Rectal smooth muscle tissue (tissue), 1 donor: ENCODE measurements around the gene MPHOSPH10.
"Not testable (repeated sequence)": the region's sequence is repeated elsewhere in the genome, so short reads cannot be mapped to it uniquely, and the experiment has no call there.

Source experiments
- H3K27ac ChIP-seq: one replicate; pipeline ENCODE4 v1.7.0; 2013; ENCODE audit warnings: low read depth, low read length, inconsistent platforms
- H3K27me3 ChIP-seq: one replicate; pipeline ENCODE4 v1.7.0; 2013; ENCODE audit warnings: low read length; ENCODE audit not compliant: control insufficient read depth, insufficient read depth
- H3K36me3 ChIP-seq: one replicate; pipeline ENCODE4 v1.7.0; 2013; ENCODE audit warnings: low read length; ENCODE audit not compliant: control insufficient read depth, insufficient read depth
- H3K4me1 ChIP-seq: one replicate; pipeline ENCODE4 v1.7.0; 2013; ENCODE audit warnings: low read length; ENCODE audit not compliant: control insufficient read depth, insufficient read depth
- H3K4me3 ChIP-seq: one replicate; pipeline ENCODE4 v1.7.0; 2013; ENCODE audit warnings: low read length
- H3K9ac ChIP-seq: one replicate; pipeline ENCODE4 v1.7.0; 2013; ENCODE audit warnings: low read length

Gene MPHOSPH10

GRCh38 chr2:71129114-71129901 is 1.1 kb upstream of the MPHOSPH10 start:
- Histone ChIP-seq H3K4me1 (peaks cover 6% of the 10 kb centered on the region), H3K4me3 (peak overlapping the region; percentile 88), H3K9ac (peak overlapping the region; percentile 74), H3K27ac (peak overlapping the region; percentile 93), H3K27me3 (no peaks in the 10 kb centered on the region), H3K36me3 (no peaks in the 10 kb centered on the region)

DNA sequence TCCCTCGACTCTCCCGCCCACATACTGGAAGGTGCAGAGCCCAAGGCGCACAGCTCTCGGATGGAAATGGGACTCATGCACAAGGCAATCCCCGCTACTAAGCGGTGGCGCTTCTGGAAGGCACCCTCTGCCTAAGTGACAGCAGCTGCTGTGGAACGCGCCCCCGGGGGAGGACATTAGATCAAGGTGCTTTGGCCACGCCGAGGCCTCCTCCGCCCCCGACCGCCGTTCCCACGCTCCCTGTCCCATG is 607 bp upstream of the MPHOSPH10 start:
- peaks cover 6% of the 10 kb centered on the region for H3K4me1 ChIP-seq
- H3K27ac ChIP-seq: peak overlapping the region; percentile 93
- H3K9ac ChIP-seq: peak overlapping the region; percentile 74
- H3K4me3 ChIP-seq: peak overlapping the region; percentile 88
- H3K36me3 ChIP-seq: peaks cover under 1% of the 10 kb centered on the region
- no peaks in the 10 kb centered on the region for H3K27me3 ChIP-seq

- peak overlapping the region; percentile 14 for H3K9ac ChIP-seq
Measured at GRCh38 chr2:71130905-71131244, 441 bp downstream of the MPHOSPH10 start.

DNA sequence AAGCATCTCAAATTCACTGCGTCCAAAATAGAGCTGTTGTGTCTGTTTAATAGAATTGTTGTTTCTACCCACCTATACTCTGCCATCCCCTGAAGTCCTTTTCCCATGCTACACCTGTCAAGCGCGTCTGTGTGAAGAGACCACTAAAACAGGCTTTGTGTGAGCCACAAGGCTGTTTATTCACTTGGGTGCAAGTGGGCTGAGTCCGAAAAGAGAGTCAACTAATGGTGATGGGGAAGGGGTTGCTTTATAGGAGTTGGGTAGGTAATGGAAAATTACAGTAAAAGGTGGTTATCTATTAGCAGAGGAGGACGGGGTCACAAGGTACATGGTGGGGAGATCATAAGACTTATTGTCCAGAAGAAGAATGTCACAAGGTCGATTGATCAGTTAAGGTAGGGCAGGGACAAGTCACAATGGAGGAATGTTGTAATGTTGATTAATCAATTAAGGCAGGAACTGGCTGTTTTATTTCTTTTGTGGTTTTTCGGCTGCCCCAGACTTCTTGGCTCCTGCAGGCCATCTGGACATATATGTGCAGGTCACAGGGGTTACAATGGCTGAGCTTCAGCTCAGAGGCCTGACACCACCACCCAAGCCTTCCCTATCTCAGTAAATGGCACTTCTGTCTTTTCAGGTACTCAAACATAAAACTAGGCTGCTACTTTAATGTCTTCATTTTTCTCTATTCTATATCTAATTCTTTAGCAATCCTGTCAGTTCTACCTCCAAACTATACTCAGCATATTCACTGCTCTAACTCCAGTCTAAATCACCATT is 1.1 kb downstream of the MPHOSPH10 start:
- H3K27me3 ChIP-seq, H3K27ac ChIP-seq, H3K36me3 ChIP-seq, H3K9ac ChIP-seq, H3K4me1 ChIP-seq: not testable (repeated sequence)
- H3K4me3 ChIP-seq: peak overlapping the region; percentile 88

More at GRCh38 chr2:71130905-71131244, 441 bp downstream of the MPHOSPH10 start:
- Histone ChIP-seq H3K36me3 (peaks cover 3% of the 10 kb centered on the region), H3K4me3 (peak overlapping the region; percentile 88), H3K27me3 (no peaks in the 10 kb centered on the region), H3K27ac (peak overlapping the region; percentile 93), H3K4me1 (peaks cover 6% of the 10 kb centered on the region)

GRCh38 chr2:71133603-71134002 is 3.2 kb downstream of the MPHOSPH10 start:
- Histone ChIP-seq H3K4me3 (no peak overlapping the region), H3K36me3 (peaks cover 8% of the 10 kb centered on the region), H3K27me3 (no peaks in the 10 kb centered on the region), H3K27ac (no peak overlapping the region), H3K4me1 (peaks cover 6% of the 10 kb centered on the region), H3K9ac (no peak overlapping the region)

DNA sequence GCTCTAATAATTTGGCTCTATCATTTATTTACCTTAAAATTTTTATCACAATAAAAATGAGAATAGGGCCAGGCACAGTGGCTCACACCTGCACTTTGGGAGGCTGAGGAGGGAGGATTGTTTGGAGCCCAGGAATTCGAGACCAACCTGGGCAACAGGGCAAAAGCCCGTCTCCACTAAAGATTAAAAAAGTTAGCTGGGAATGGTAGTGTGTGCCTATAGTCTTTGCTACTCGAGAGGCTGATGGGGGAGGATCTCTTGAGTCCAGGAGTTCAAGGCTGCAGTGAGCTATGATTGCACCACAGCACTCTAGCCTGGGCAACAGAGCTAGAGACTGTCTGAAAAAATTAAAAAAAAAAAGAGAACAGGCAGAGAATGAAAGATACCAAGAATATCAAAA is 5.7 kb downstream of the MPHOSPH10 start:
- Histone ChIP-seq H3K9ac (no peak overlapping the region), H3K36me3 (peaks cover 15% of the 10 kb centered on the region), H3K4me3 (no peak overlapping the region), H3K27me3 (no peaks in the 10 kb centered on the region), H3K27ac (no peak overlapping the region), H3K4me1 (no peaks in the 10 kb centered on the region)

DNA sequence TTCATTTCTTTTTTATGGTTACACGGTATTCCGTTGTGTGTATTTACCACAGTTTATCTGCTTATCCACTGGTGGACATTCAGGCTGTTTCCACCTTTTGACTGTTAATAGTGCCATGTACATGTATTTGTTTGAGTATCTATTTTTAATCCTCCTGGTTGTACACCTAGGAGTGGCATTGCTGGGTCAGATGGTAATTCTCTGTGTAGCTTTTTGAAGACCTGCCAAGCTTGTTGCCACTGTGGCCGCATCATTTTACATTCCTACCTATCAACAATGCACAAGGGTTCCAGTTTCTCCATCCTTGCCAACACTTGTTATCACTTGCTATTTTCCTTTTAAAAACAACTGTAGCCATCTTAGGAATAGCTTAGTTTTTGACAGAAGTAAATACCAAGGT is 13.3 kb downstream of the MPHOSPH10 start:
- Histone ChIP-seq H3K9ac (no peak overlapping the region), H3K4me3 (no peak overlapping the region), H3K36me3 (peaks cover 42% of the 10 kb centered on the region), H3K27me3 (no peaks in the 10 kb centered on the region), H3K27ac (no peak overlapping the region), H3K4me1 (no peaks in the 10 kb centered on the region)

- H3K9ac ChIP-seq: no peak overlapping the region
- H3K4me3 ChIP-seq: no peak overlapping the region
- H3K27ac ChIP-seq: no peak overlapping the region
- H3K27me3 ChIP-seq: no peaks in the 10 kb centered on the region
- H3K36me3 ChIP-seq: peaks cover 40% of the 10 kb centered on the region
- no peaks in the 10 kb centered on the region for H3K4me1 ChIP-seq
Measured at GRCh38 chr2:71148506-71149063, 18.2 kb downstream of the MPHOSPH10 start.

GRCh38 chr2:71150082-71150816 is 19.8 kb downstream of the MPHOSPH10 start:
- Histone ChIP-seq H3K4me3 (no peak overlapping the region), H3K9ac (no peak overlapping the region), H3K4me1 (no peaks in the 10 kb centered on the region), H3K27ac (no peak overlapping the region), H3K27me3 (no peaks in the 10 kb centered on the region), H3K36me3 (peaks cover 25% of the 10 kb centered on the region)

- Histone ChIP-seq H3K27me3 (no peaks in the 10 kb centered on the region), H3K9ac (no peak overlapping the region), H3K4me1 (no peaks in the 10 kb centered on the region), H3K36me3 (peaks cover 20% of the 10 kb centered on the region), H3K4me3 (no peak overlapping the region), H3K27ac (no peak overlapping the region)
Measured at GRCh38 chr2:71151620-71152019, 21.2 kb downstream of the MPHOSPH10 start.

- no peak overlapping the region for H3K9ac ChIP-seq
- H3K4me3 ChIP-seq: no peak overlapping the region
- H3K27ac ChIP-seq: no peak overlapping the region
- H3K36me3 ChIP-seq: peaks cover 11% of the 10 kb centered on the region
- H3K4me1 ChIP-seq: peaks cover 8% of the 10 kb centered on the region
- H3K27me3 ChIP-seq: no peaks in the 10 kb centered on the region
Measured at GRCh38 chr2:71153585-71154224, 23.3 kb downstream of the MPHOSPH10 start.

GRCh38 chr2:71154279-71154678 is 23.8 kb downstream of the MPHOSPH10 start:
- H3K4me1 ChIP-seq: peaks cover 8% of the 10 kb centered on the region
- H3K27me3 ChIP-seq: no peaks in the 10 kb centered on the region
- no peak overlapping the region for H3K9ac ChIP-seq
- H3K36me3 ChIP-seq: peaks cover 9% of the 10 kb centered on the region
- H3K4me3 ChIP-seq: no peak overlapping the region
- no peak overlapping the region for H3K27ac ChIP-seq
